HG03442 (cell line): ENCODE results near the gene HOXA1.
"Not testable (repeated sequence)": the region's sequence is repeated elsewhere in the genome, so short reads cannot be mapped to it uniquely, and the experiment has no call there.

ENCODE experiments used
- ATAC-seq: cut with Tn5 transposase; IDR thresholded peaks from one replicate; pipeline ENCODE4 v1.9.1; 2021; ENCODE audit warnings: mild to moderate bottlenecking, moderate library complexity; ENCODE audit not compliant: unreplicated experiment

HOXA1 gene

GRCh38 chr7:27053153-27053552 lies 42.6 kb downstream of the HOXA1 start:
- ATAC-seq = no peak

- no peak for ATAC-seq
These were observed 44.3 kb downstream of the HOXA1 start for GRCh38 chr7:27051451-27051850.

- no peak for ATAC-seq
These were observed 47.4 kb downstream of the HOXA1 start for GRCh38 chr7:27048438-27048837.

- ATAC-seq = no peak
These were observed 48.8 kb downstream of the HOXA1 start for GRCh38 chr7:27046854-27047549.

GRCh38 chr7:27045972-27046371 lies 49.8 kb downstream of the HOXA1 start:
- ATAC-seq = not testable (repeated sequence)

- not testable (repeated sequence) for ATAC-seq
These were observed 50.7 kb downstream of the HOXA1 start for GRCh38 chr7:27045066-27045465.
